Measurements from ENCODE around the gene ATP2A2. TPM values are rescaled to one million over a fixed set of nuclear protein-coding genes. Genes with fewer than 3 reads are reported as not detected.
"Not testable (repeated sequence)": the region's sequence is repeated elsewhere in the genome, so short reads cannot be mapped to it uniquely, and the experiment has no call there.

Gene ATP2A2
- total RNA-seq, 4 donors from 2014 or later: 118 to 233 (median 163) TPM

- peaks cover 0 to 52% (median 20%) of the 10 kb centered on the region in 3 donors for H3K4me1 ChIP-seq
- no peak overlapping the region for H3K4me3 ChIP-seq
- no peaks in the 10 kb centered on the region for H3K27me3 ChIP-seq
- ATAC-seq: no peak
- WGBS, 2 donors (ENCODE audit: low coverage in 1 of 2): 79 to 86% methylated on average over 4 to 6 of the region's 7 CpGs
- H3K36me3 ChIP-seq: no peaks in the 10 kb centered on the region
- H3K27ac ChIP-seq: no peak overlapping the region
- no peaks in the 10 kb centered on the region for H3K9me3 ChIP-seq
- no peak for TF ChIP-seq POLR2AphosphoS5 (IDR thresholded peaks at IDR 0.05)
- TF ChIP-seq EP300 (IDR thresholded peaks at IDR 0.05): no peak
- TF ChIP-seq POLR2A (IDR thresholded peaks at IDR 0.05): no peak
- no peak for TF ChIP-seq CTCF (IDR thresholded peaks at IDR 0.05)
Measured at GRCh38 chr12:110251381-110251780, 29.7 kb upstream of the ATP2A2 start.

GRCh38 chr12:110252716-110253115 is 28.3 kb upstream of the ATP2A2 start:
- no peak for TF ChIP-seq POLR2A (IDR thresholded peaks at IDR 0.05)
- TF ChIP-seq CTCF (IDR thresholded peaks at IDR 0.05): no peak
- TF ChIP-seq POLR2AphosphoS5 (IDR thresholded peaks at IDR 0.05): no peak
- TF ChIP-seq EP300 (IDR thresholded peaks at IDR 0.05): no peak
- WGBS, 2 donors (ENCODE audit: low coverage in 1 of 2): 50 to 100% methylated on average over 2 to 8 of the region's 9 CpGs
- no peaks in the 10 kb centered on the region for H3K9me3 ChIP-seq
- H3K27me3 ChIP-seq: no peaks in the 10 kb centered on the region
- peaks cover 0 to 43% (median 6%) of the 10 kb centered on the region in 3 donors for H3K4me1 ChIP-seq
- H3K36me3 ChIP-seq: no peaks in the 10 kb centered on the region
- H3K4me3 ChIP-seq: no peak overlapping the region
- ATAC-seq: no peak
- H3K27ac ChIP-seq: peak overlapping the region in 3 of 4 donors; percentile 47 to 67 (median 55)

- Histone ChIP-seq H3K27ac (peak overlapping the region in 3 of 4 donors; percentile 47 to 67 (median 55)), H3K4me1 (peaks cover 0 to 39% (median 6%) of the 10 kb centered on the region in 3 donors)
- ATAC-seq: peak; percentile 61
Measured at GRCh38 chr12:110253176-110253575, 27.9 kb upstream of the ATP2A2 start.

GRCh38 chr12:110254971-110255540 is 26.0 kb upstream of the ATP2A2 start:
- H3K27me3 ChIP-seq: no peaks in the 10 kb centered on the region
- H3K27ac ChIP-seq: no peak overlapping the region
- H3K36me3 ChIP-seq: no peaks in the 10 kb centered on the region
- whole genome bisulfite sequencing, 2 donors (ENCODE audit: low coverage in 1 of 2): 100% methylated on average over 2 to 3 of the region's 6 CpGs
- peaks cover 0 to 20% (median 0%) of the 10 kb centered on the region in 3 donors for H3K4me1 ChIP-seq
- no peaks in the 10 kb centered on the region for H3K9me3 ChIP-seq
- no peak overlapping the region for H3K4me3 ChIP-seq
- TF ChIP-seq CTCF (IDR thresholded peaks at IDR 0.05) (no peak), EP300 (IDR thresholded peaks at IDR 0.05) (no peak), POLR2AphosphoS5 (IDR thresholded peaks at IDR 0.05) (no peak), POLR2A (IDR thresholded peaks at IDR 0.05) (no peak)
- no peak for ATAC-seq

More at GRCh38 chr12:110253176-110253575, 27.9 kb upstream of the ATP2A2 start:
- Histone ChIP-seq H3K36me3 (no peaks in the 10 kb centered on the region), H3K9me3 (no peaks in the 10 kb centered on the region), H3K27me3 (no peaks in the 10 kb centered on the region), H3K4me3 (no peak overlapping the region)
- peak; percentile 50 for TF ChIP-seq EP300 (IDR thresholded peaks at IDR 0.05)
- no peak for TF ChIP-seq POLR2A (IDR thresholded peaks at IDR 0.05)
- 11 to 41% methylated on average over 6 to 9 of the region's 9 CpGs for WGBS, 2 donors (ENCODE audit: low coverage in 1 of 2)

GRCh38 chr12:110255890-110256456 is 25.1 kb upstream of the ATP2A2 start:
- WGBS, 2 donors (ENCODE audit: low coverage in 1 of 2): 59 to 78% methylated on average over 2 to 9 of the region's 11 CpGs

More at GRCh38 chr12:110255890-110256456, 25.1 kb upstream of the ATP2A2 start:
- not testable (repeated sequence) for H3K27me3 ChIP-seq, H3K36me3 ChIP-seq, ATAC-seq, H3K4me3 ChIP-seq, H3K9me3 ChIP-seq
- Histone ChIP-seq H3K4me1 (peaks cover 0 to 13% (median 0%) of the 10 kb centered on the region in 3 donors), H3K27ac (peak overlapping the region in 1 of 4 donors; percentile 64)
